ENCODE data around the gene ZBTB47. TPM values are rescaled to one million over a fixed set of nuclear protein-coding genes. Genes with fewer than 3 reads are reported as not detected.

Gene ZBTB47
- polyA plus RNA-seq, 1 donor from 2014 or later = 4.8 TPM

DNA sequence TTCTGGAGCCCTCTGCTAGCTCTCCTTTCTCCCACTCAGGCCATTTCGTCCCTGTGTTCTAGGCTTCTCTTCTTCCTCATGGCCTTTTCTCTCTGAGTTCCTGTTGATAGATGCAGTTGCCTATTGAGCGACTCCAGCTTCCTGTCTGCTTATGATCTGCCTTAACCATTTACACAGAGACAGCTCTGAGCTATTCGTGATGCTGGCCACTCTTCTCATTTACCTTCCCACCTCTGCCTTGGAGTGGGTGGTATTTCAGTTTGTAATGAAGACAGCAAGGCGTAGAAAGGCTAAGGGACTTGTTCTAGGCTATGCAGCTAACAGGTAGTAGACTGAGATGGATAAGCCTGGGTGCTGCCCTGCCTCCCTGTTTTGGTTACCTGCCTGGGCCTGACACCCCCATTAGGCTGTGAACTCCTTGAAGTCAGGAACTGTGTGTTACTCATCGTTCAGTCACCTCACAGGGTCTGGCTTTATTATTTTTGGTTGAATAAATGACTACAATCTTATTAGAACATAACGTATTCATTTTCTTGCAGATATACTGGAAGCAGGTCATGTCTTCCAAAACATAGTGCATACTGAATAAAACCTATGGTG is 12.6 kb upstream of the ZBTB47 start:
- Histone ChIP-seq H3K9ac (ENCODE audit: low read length) (no peak overlapping the region), H3K4me3 (ENCODE audit: low read length) (no peak overlapping the region), H3K27me3 (ENCODE audit: insufficient read depth, low read depth, low read length) (no peaks in the 10 kb centered on the region), H3F3A (ENCODE audit: insufficient read depth, low read length, poor library complexity, severe bottlenecking) (no peaks in the 10 kb centered on the region), H3K79me2 (replicated peaks; ENCODE audit: insufficient read depth, low read length) (no peaks in the 10 kb centered on the region), H3K9me2 (ENCODE audit: insufficient read depth, low read length) (no peaks in the 10 kb centered on the region), H3K9me3 (ENCODE audit: low read length) (no peaks in the 10 kb centered on the region), H3K27ac (ENCODE audit: low read length) (no peak overlapping the region), H3K36me3 (ENCODE audit: insufficient read depth, low read length) (peaks cover 10% of the 10 kb centered on the region), H4K20me1 (ENCODE audit: insufficient read depth) (no peaks in the 10 kb centered on the region), H3K4me2 (ENCODE audit: low read length) (no peak overlapping the region), H2AFZ (ENCODE audit: low read depth, low read length) (no peak overlapping the region)
- TF ChIP-seq RAD21 (conservative IDR thresholded peaks at IDR 0.05) (no peak), MXI1 (conservative IDR thresholded peaks at IDR 0.05; ENCODE audit: poor library complexity, severe bottlenecking) (no peak), POLR2AphosphoS5 (IDR thresholded peaks at IDR 0.05) (no peak), SMC3 (conservative IDR thresholded peaks at IDR 0.05; ENCODE audit: poor library complexity) (no peak), EP300 (conservative IDR thresholded peaks at IDR 0.05; ENCODE audit: poor library complexity, severe bottlenecking) (no peak), TAF1 (IDR thresholded peaks at IDR 0.05; ENCODE audit: low read depth) (no peak)
- TF ChIP-seq, protein P1, sequence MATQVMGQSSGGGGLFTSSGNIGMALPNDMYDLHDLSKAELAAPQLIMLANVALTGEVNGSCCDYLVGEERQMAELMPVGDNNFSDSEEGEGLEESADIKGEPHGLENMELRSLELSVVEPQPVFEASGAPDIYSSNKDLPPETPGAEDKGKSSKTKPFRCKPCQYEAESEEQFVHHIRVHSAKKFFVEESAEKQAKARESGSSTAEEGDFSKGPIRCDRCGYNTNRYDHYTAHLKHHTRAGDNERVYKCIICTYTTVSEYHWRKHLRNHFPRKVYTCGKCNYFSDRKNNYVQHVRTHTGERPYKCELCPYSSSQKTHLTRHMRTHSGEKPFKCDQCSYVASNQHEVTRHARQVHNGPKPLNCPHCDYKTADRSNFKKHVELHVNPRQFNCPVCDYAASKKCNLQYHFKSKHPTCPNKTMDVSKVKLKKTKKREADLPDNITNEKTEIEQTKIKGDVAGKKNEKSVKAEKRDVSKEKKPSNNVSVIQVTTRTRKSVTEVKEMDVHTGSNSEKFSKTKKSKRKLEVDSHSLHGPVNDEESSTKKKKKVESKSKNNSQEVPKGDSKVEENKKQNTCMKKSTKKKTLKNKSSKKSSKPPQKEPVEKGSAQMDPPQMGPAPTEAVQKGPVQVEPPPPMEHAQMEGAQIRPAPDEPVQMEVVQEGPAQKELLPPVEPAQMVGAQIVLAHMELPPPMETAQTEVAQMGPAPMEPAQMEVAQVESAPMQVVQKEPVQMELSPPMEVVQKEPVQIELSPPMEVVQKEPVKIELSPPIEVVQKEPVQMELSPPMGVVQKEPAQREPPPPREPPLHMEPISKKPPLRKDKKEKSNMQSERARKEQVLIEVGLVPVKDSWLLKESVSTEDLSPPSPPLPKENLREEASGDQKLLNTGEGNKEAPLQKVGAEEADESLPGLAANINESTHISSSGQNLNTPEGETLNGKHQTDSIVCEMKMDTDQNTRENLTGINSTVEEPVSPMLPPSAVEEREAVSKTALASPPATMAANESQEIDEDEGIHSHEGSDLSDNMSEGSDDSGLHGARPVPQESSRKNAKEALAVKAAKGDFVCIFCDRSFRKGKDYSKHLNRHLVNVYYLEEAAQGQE (IDR thresholded peaks at IDR 0.05; ENCODE audit: borderline replicate concordance) = no peak
- TF ChIP-seq, protein P2, sequence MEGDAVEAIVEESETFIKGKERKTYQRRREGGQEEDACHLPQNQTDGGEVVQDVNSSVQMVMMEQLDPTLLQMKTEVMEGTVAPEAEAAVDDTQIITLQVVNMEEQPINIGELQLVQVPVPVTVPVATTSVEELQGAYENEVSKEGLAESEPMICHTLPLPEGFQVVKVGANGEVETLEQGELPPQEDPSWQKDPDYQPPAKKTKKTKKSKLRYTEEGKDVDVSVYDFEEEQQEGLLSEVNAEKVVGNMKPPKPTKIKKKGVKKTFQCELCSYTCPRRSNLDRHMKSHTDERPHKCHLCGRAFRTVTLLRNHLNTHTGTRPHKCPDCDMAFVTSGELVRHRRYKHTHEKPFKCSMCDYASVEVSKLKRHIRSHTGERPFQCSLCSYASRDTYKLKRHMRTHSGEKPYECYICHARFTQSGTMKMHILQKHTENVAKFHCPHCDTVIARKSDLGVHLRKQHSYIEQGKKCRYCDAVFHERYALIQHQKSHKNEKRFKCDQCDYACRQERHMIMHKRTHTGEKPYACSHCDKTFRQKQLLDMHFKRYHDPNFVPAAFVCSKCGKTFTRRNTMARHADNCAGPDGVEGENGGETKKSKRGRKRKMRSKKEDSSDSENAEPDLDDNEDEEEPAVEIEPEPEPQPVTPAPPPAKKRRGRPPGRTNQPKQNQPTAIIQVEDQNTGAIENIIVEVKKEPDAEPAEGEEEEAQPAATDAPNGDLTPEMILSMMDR (IDR thresholded peaks at IDR 0.05; ENCODE audit: poor library complexity, severe bottlenecking) = no peak

DNA sequence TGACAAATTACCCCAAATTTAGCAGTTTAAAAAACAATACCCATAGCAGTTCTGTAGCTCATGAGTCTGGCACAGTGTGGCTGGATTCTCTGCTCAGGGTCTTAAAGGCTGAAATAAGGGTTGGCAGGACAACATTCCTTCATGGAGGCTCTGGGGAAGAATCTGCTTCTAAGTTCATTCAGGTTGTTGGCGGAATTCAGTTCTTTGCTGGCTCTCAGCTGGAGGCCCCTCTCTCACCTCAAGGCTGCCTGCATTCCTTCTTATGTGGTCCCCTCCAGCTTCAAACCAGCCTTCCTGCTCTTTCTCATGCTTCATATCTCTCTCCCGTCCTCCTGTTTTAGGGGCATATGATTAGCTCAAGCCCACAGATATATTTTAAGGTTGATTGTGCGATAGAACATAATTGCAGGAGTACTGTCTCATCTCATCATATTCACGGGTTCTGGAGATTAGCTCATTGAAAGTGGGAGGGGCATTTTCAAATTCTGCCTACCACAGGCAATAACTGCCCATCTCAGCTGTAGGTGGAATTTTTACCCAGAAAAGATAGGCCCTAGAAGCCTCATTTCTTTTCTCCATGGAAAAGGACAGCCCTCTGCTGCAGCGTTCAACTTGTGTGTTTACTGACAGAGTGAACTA is 5.6 kb upstream of the ZBTB47 start:
- H3K36me3 ChIP-seq (ENCODE audit: insufficient read depth, low read length) = peaks cover 7% of the 10 kb centered on the region
- no peak overlapping the region for H3K4me2 ChIP-seq (ENCODE audit: low read length)
- H4K20me1 ChIP-seq (ENCODE audit: insufficient read depth) = no peaks in the 10 kb centered on the region
- no peak for TF ChIP-seq SMC3 (conservative IDR thresholded peaks at IDR 0.05; ENCODE audit: poor library complexity)
- TF ChIP-seq POLR2AphosphoS5 (IDR thresholded peaks at IDR 0.05) = no peak
- no peak for TF ChIP-seq RAD21 (conservative IDR thresholded peaks at IDR 0.05)
- TF ChIP-seq TAF1 (IDR thresholded peaks at IDR 0.05; ENCODE audit: low read depth) = no peak
- TF ChIP-seq MXI1 (conservative IDR thresholded peaks at IDR 0.05; ENCODE audit: poor library complexity, severe bottlenecking) = no peak
- no peaks in the 10 kb centered on the region for H3K27me3 ChIP-seq (ENCODE audit: insufficient read depth, low read depth, low read length)
- H3K4me3 ChIP-seq (ENCODE audit: low read length) = no peak overlapping the region
- no peak overlapping the region for H2AFZ ChIP-seq (ENCODE audit: low read depth, low read length)
- no peaks in the 10 kb centered on the region for H3F3A ChIP-seq (ENCODE audit: insufficient read depth, low read length, poor library complexity, severe bottlenecking)
- H3K9me3 ChIP-seq (ENCODE audit: low read length) = no peaks in the 10 kb centered on the region
- H3K9ac ChIP-seq (ENCODE audit: low read length) = no peak overlapping the region
- no peak overlapping the region for H3K27ac ChIP-seq (ENCODE audit: low read length)
- H3K79me2 ChIP-seq (replicated peaks; ENCODE audit: insufficient read depth, low read length) = no peaks in the 10 kb centered on the region
- H3K9me2 ChIP-seq (ENCODE audit: insufficient read depth, low read length) = no peaks in the 10 kb centered on the region
